Measurements from ENCODE around the gene RAB11A. TPM values are rescaled to one million over a fixed set of nuclear protein-coding genes. Genes with fewer than 3 reads are reported as not detected.

Gene RAB11A
- total and polyA plus RNA-seq, 2 donors (not counting 3 experiments of a cell fraction or from before 2014, with no cell fraction given) = 239 to 250 TPM

- no peak overlapping the region for H2AFZ ChIP-seq (ENCODE audit: low read depth, low read length)
- H3K36me3 ChIP-seq (ENCODE audit: control insufficient read depth in 2 of 2, extremely low read depth in 1 of 2, insufficient read depth in 2 of 2, low read length in 2 of 2) = peaks cover 0 to 17% of the 10 kb centered on the region in 2 experiments
- H3K9ac ChIP-seq (replicated peaks; ENCODE audit: extremely low read depth, insufficient read depth, low read length) = no peak overlapping the region
- H4K20me1 ChIP-seq (replicated peaks; ENCODE audit: control insufficient read depth, extremely low read depth, insufficient read depth, low read length) = no peaks in the 10 kb centered on the region
- H3K4me1 ChIP-seq (ENCODE audit: control insufficient read depth, extremely low read depth, insufficient read depth, low read length) = no peaks in the 10 kb centered on the region
- no peaks in the 10 kb centered on the region for H3K27me3 ChIP-seq (ENCODE audit: control insufficient read depth in 2 of 2, insufficient read depth in 2 of 2, low read length in 2 of 2)
- DNase-seq (ENCODE audit: low read depth, low spot score) (no peak), FAIRE-seq (no peak)
- intact Hi-C loops (cut with micrococcal nuclease) = loop anchor here (10.0 kb wide), 1 partner anchor 370 kb away; no protein-coding TSS in a partner anchor
- no peaks in the 10 kb centered on the region for H3K9me3 ChIP-seq (replicated peaks; ENCODE audit: control insufficient read depth, insufficient read depth, low read length)
- no peak overlapping the region for H3K4me2 ChIP-seq (ENCODE audit: insufficient read depth, low read length)
- TF ChIP-seq POLR2AphosphoS5 (IDR thresholded peaks at IDR 0.05; ENCODE audit: insufficient read depth, low read depth, low read length) (no peak), JUN (IDR thresholded peaks at IDR 0.05; ENCODE audit: borderline replicate concordance, insufficient read depth, insufficient read length, low read depth) (no peak), FOS (IDR thresholded peaks at IDR 0.05; ENCODE audit: borderline replicate concordance, insufficient read depth, low read length) (no peak), CTCF (IDR thresholded peaks at IDR 0.05; ENCODE audit: extremely low read depth in 1 of 2, insufficient read depth in 1 of 2, low read depth in 1 of 2, low read length in 2 of 2) (no peak), GATA2 (IDR thresholded peaks at IDR 0.05; ENCODE audit: insufficient read depth, insufficient read length, low read depth, low read length) (no peak), EZH2 (IDR thresholded peaks at IDR 0.05; ENCODE audit: borderline replicate concordance, low read depth, low read length, severe bottlenecking) (no peak), MAX (IDR thresholded peaks at IDR 0.05; ENCODE audit: insufficient read depth, insufficient read length) (no peak), MYC (IDR thresholded peaks at IDR 0.05; ENCODE audit: low read depth, low read length) (no peak), POLR2A (IDR thresholded peaks at IDR 0.05; ENCODE audit: low read depth, low read length) (no peak)
- no TSS peak for BruUV-seq (replicated peaks)
- no peaks in the 10 kb centered on the region for H3K79me2 ChIP-seq (ENCODE audit: control insufficient read depth, insufficient read depth, low read length)
- H3K4me3 ChIP-seq (replicated peaks in 1 of 3; ENCODE audit: insufficient read depth in 1 of 3, low read depth in 1 of 3, low read length in 3 of 3) = no peak overlapping the region
- POLR2A ChIA-PET = no interaction called here
- no peak overlapping the region for H3K27ac ChIP-seq (ENCODE audit: insufficient read depth, low read depth, low read length)
- no peaks in the 10 kb centered on the region for H3K9me1 ChIP-seq (replicated peaks; ENCODE audit: control insufficient read depth, extremely low read depth, insufficient read depth, low read length)
- dilution Hi-C loops (cut with MboI; ENCODE audit: extremely low pct_ligation_motif_present, low sequenced_read_pairs) = no loop called here
- CTCF ChIA-PET = interaction anchor here (1.6 kb wide), 1 partner anchor 58 kb away, joined by 3 read pairs; no protein-coding TSS in a partner anchor
Observed at GRCh38 chr15:65914386-65914785, 45.1 kb downstream of the RAB11A start.

Data from endothelial cell of umbilical vein (primary cell).